HG03460 (cell line): Measurements from ENCODE around the gene ING2.
A peak's percentile ranks its signal among the peaks of the same experiment; 100 is the strongest.

Experiments used
- ATAC-seq: cut with Tn5 transposase; IDR thresholded peaks from one replicate; pipeline ENCODE4 v1.9.1; 2021; ENCODE audit not compliant: unreplicated experiment

The ING2 gene

GRCh38 chr4:183495184-183495583 is 9.7 kb upstream of the ING2 start:
- ATAC-seq, result no peak

GRCh38 chr4:183499389-183499788 is 5.5 kb upstream of the ING2 start:
- no peak for ATAC-seq

GRCh38 chr4:183499801-183500200 is 5.1 kb upstream of the ING2 start:
- ATAC-seq, result no peak

GRCh38 chr4:183503497-183504063 is 1.3 kb upstream of the ING2 start:
- peak; percentile 4 for ATAC-seq

GRCh38 chr4:183504064-183504929 is 561 bp upstream of the ING2 start:
- ATAC-seq, result peak; percentile 65

- ATAC-seq, result peak; percentile 40
Observed at GRCh38 chr4:183505611-183506388, 942 bp downstream of the ING2 start.

- ATAC-seq, result no peak
Observed at GRCh38 chr4:183506389-183506735, 1.5 kb downstream of the ING2 start.

- no peak for ATAC-seq
Observed at GRCh38 chr4:183507925-183508696, 3.3 kb downstream of the ING2 start.

- ATAC-seq, result no peak
Observed at GRCh38 chr4:183508697-183509335, 4.0 kb downstream of the ING2 start.

GRCh38 chr4:183515411-183515810 is 10.6 kb downstream of the ING2 start:
- no peak for ATAC-seq

- no peak for ATAC-seq
Observed at GRCh38 chr4:183517194-183517593, 12.3 kb downstream of the ING2 start.

- no peak for ATAC-seq
Observed at GRCh38 chr4:183517781-183518180, 12.9 kb downstream of the ING2 start.

GRCh38 chr4:183522821-183523220 is 18.0 kb downstream of the ING2 start:
- no peak for ATAC-seq

GRCh38 chr4:183527326-183527725 is 22.5 kb downstream of the ING2 start:
- no peak for ATAC-seq

- no peak for ATAC-seq
Observed at GRCh38 chr4:183532821-183533220, 28.0 kb downstream of the ING2 start.

GRCh38 chr4:183533698-183534097 is 28.8 kb downstream of the ING2 start:
- no peak for ATAC-seq

GRCh38 chr4:183540410-183541009 is 35.7 kb downstream of the ING2 start:
- ATAC-seq, result no peak

GRCh38 chr4:183541010-183541751 is 36.3 kb downstream of the ING2 start:
- ATAC-seq, result no peak

GRCh38 chr4:183541752-183542040 is 36.8 kb downstream of the ING2 start:
- ATAC-seq, result no peak

- no peak for ATAC-seq
Observed at GRCh38 chr4:183543435-183543834, 38.6 kb downstream of the ING2 start.
